ENCODE measurements around the gene ZBTB20.

The ZBTB20 gene

DNA sequence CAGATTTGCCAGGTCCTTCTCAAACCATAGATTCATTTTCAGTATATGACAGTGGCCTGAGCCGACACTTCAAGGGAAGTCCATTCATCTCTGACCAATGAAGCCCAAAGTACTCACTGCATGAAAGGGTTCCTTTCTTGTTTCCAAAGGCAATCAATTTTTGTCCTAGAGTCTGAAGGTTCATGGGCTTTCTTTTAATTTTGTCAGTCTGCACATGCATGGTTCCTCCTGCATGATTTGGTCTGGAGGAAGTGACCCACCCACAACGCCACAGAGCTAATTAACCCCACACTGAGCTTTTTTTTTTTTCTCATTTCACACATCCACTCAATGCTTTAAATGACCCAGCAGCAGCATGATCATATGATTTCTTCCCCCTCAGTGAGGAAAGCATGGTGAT lies 636.9 kb downstream of the ZBTB20 start:
- no peak overlapping the region for H3K27ac ChIP-seq (ENCODE audit: insufficient read depth, low read depth, low read length, poor library complexity, severe bottlenecking)
- H3K4me1 ChIP-seq (ENCODE audit: control insufficient read depth, insufficient read depth, low read length): no peaks in the 10 kb centered on the region
- H3K4me3 ChIP-seq (ENCODE audit: insufficient read depth, low read depth, low read length): no peak overlapping the region
- H3K9me3 ChIP-seq (ENCODE audit: control insufficient read depth, low read length): no peaks in the 10 kb centered on the region
- H3K27me3 ChIP-seq (ENCODE audit: control insufficient read depth, insufficient read depth, low read length, poor library complexity, severe bottlenecking): no peaks in the 10 kb centered on the region
- H3K36me3 ChIP-seq (ENCODE audit: control insufficient read depth, insufficient read depth, low read length): no peaks in the 10 kb centered on the region
- WGBS, 2 experiments: 81 to 87% methylated on average over 2 of the region's 2 CpGs

DNA sequence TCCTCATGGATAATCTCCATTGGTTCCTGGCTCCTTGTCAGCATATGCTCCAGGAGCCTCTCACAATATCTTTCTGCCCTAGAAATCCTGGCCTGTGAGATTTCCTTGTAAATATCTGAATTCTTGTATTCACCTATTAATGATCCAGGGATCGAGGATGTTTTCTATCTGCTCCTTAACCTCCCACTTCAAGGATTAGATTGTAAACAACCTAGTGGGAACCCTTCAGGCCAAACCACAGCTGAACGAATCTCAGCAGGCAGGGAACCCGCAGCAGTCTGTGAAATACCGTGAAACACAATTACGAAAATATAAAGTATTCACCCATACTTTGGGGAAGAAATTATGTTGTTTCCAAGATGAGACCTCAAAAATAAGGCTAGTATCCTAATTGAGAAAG lies 637.3 kb downstream of the ZBTB20 start:
- H3K27ac ChIP-seq (ENCODE audit: insufficient read depth, low read depth, low read length, poor library complexity, severe bottlenecking): no peak overlapping the region
- H3K9me3 ChIP-seq (ENCODE audit: control insufficient read depth, low read length): no peaks in the 10 kb centered on the region
- H3K4me1 ChIP-seq (ENCODE audit: control insufficient read depth, insufficient read depth, low read length): no peaks in the 10 kb centered on the region
- no peaks in the 10 kb centered on the region for H3K36me3 ChIP-seq (ENCODE audit: control insufficient read depth, insufficient read depth, low read length)
- H3K27me3 ChIP-seq (ENCODE audit: control insufficient read depth, insufficient read depth, low read length, poor library complexity, severe bottlenecking): no peaks in the 10 kb centered on the region
- no peak overlapping the region for H3K4me3 ChIP-seq (ENCODE audit: insufficient read depth, low read depth, low read length)
- 96 to 97% methylated on average over 5 of the region's 5 CpGs for WGBS, 2 experiments

DNA sequence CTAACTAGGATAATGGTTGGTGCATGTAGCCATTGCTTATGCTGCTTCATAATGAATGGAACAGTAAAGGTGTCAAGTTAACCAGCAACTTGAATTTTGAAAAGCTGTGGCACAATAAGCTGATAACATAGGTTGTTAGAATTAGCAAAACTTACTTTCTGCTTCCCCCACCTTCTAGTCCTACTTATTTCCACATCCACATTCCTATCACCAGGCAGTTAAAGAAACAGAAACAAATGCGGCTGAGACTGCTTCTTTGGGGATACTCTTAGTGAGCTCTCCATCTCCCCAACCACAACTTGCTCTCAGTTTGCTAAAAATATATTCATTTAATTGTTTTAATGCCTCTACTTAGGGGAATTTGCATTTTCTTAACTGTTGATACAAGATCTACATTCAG lies 638.1 kb downstream of the ZBTB20 start:
- Histone ChIP-seq H3K27ac (ENCODE audit: insufficient read depth, low read depth, low read length, poor library complexity, severe bottlenecking) (no peak overlapping the region), H3K36me3 (ENCODE audit: control insufficient read depth, insufficient read depth, low read length) (no peaks in the 10 kb centered on the region), H3K4me3 (ENCODE audit: insufficient read depth, low read depth, low read length) (no peak overlapping the region), H3K27me3 (ENCODE audit: control insufficient read depth, insufficient read depth, low read length, poor library complexity, severe bottlenecking) (no peaks in the 10 kb centered on the region), H3K4me1 (ENCODE audit: control insufficient read depth, insufficient read depth, low read length) (no peaks in the 10 kb centered on the region), H3K9me3 (ENCODE audit: control insufficient read depth, low read length) (no peaks in the 10 kb centered on the region)
- WGBS, 2 experiments: 83 to 91% methylated on average over 1 of the region's 1 CpG

DNA sequence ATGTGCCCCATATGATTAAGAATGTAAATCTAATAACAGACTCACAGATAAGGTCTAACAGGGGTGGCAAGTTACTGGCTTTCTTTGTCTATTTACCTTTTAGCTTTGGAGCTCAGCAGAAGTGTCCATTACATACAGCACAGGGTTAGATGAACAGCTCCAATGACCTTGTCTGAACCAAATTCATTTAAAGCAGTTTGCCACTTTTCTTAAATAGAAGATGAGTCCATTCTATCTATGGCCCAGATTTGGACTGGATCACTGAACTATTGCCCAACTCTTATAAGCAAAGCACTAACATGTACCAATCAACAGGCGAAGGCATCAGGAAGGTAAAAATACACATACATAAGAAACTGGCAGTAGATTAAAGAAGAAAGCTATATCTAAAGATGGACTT lies 638.9 kb downstream of the ZBTB20 start:
- Histone ChIP-seq H3K4me1 (ENCODE audit: control insufficient read depth, insufficient read depth, low read length) (no peaks in the 10 kb centered on the region), H3K27me3 (ENCODE audit: control insufficient read depth, insufficient read depth, low read length, poor library complexity, severe bottlenecking) (no peaks in the 10 kb centered on the region), H3K4me3 (ENCODE audit: insufficient read depth, low read depth, low read length) (no peak overlapping the region), H3K9me3 (ENCODE audit: control insufficient read depth, low read length) (no peaks in the 10 kb centered on the region), H3K27ac (ENCODE audit: insufficient read depth, low read depth, low read length, poor library complexity, severe bottlenecking) (no peak overlapping the region), H3K36me3 (ENCODE audit: control insufficient read depth, insufficient read depth, low read length) (no peaks in the 10 kb centered on the region)
- WGBS, 2 experiments: 83 to 100% methylated on average over 1 of the region's 1 CpG

- no peaks in the 10 kb centered on the region for H3K4me1 ChIP-seq (ENCODE audit: control insufficient read depth, insufficient read depth, low read length)
- no peak overlapping the region for H3K4me3 ChIP-seq (ENCODE audit: insufficient read depth, low read depth, low read length)
- no peak overlapping the region for H3K27ac ChIP-seq (ENCODE audit: insufficient read depth, low read depth, low read length, poor library complexity, severe bottlenecking)
- 93 to 97% methylated on average over 6 of the region's 6 CpGs for WGBS, 2 experiments
- no peaks in the 10 kb centered on the region for H3K36me3 ChIP-seq (ENCODE audit: control insufficient read depth, insufficient read depth, low read length)
- H3K9me3 ChIP-seq (ENCODE audit: control insufficient read depth, low read length): no peaks in the 10 kb centered on the region
- H3K27me3 ChIP-seq (ENCODE audit: control insufficient read depth, insufficient read depth, low read length, poor library complexity, severe bottlenecking): no peaks in the 10 kb centered on the region
These were observed 640.3 kb downstream of the ZBTB20 start for GRCh38 chr3:114506591-114507300.

- Histone ChIP-seq H3K4me3 (ENCODE audit: insufficient read depth, low read depth, low read length) (no peak overlapping the region), H3K36me3 (ENCODE audit: control insufficient read depth, insufficient read depth, low read length) (no peaks in the 10 kb centered on the region), H3K4me1 (ENCODE audit: control insufficient read depth, insufficient read depth, low read length) (no peaks in the 10 kb centered on the region), H3K27me3 (ENCODE audit: control insufficient read depth, insufficient read depth, low read length, poor library complexity, severe bottlenecking) (no peaks in the 10 kb centered on the region), H3K9me3 (ENCODE audit: control insufficient read depth, low read length) (no peaks in the 10 kb centered on the region), H3K27ac (ENCODE audit: insufficient read depth, low read depth, low read length, poor library complexity, severe bottlenecking) (no peak overlapping the region)
- 89 to 91% methylated on average over 4 of the region's 4 CpGs for WGBS, 2 experiments
These were observed 642.0 kb downstream of the ZBTB20 start for GRCh38 chr3:114504941-114505628.

DNA sequence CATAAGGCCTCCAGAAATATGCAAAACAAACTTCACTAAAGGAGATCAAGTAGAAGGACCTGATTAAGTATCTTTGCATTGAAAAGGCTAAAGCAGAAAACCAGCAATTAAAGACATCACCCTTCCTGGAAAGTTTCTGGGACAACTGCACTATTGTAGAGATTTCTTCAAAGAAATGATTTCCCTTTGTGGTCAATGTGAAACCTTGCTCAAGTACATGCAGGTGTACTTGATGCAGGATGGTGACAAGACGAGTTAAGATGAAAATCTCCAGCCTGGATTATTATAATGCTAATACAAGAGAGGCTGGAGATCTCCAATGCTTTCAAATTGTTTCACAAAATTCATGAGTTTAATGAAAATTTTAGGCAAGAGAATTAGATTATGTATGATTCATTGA lies 644.9 kb downstream of the ZBTB20 start:
- no peaks in the 10 kb centered on the region for H3K9me3 ChIP-seq (ENCODE audit: control insufficient read depth, low read length)
- no peak overlapping the region for H3K27ac ChIP-seq (ENCODE audit: insufficient read depth, low read depth, low read length, poor library complexity, severe bottlenecking)
- no peaks in the 10 kb centered on the region for H3K36me3 ChIP-seq (ENCODE audit: control insufficient read depth, insufficient read depth, low read length)
- no peaks in the 10 kb centered on the region for H3K27me3 ChIP-seq (ENCODE audit: control insufficient read depth, insufficient read depth, low read length, poor library complexity, severe bottlenecking)
- no peak overlapping the region for H3K4me3 ChIP-seq (ENCODE audit: insufficient read depth, low read depth, low read length)
- WGBS, 2 experiments: 69 to 100% methylated on average over 1 of the region's 1 CpG
- no peaks in the 10 kb centered on the region for H3K4me1 ChIP-seq (ENCODE audit: control insufficient read depth, insufficient read depth, low read length)

- no peak overlapping the region for H3K4me3 ChIP-seq (ENCODE audit: insufficient read depth, low read depth, low read length)
- H3K4me1 ChIP-seq (ENCODE audit: control insufficient read depth, insufficient read depth, low read length): no peaks in the 10 kb centered on the region
- H3K9me3 ChIP-seq (ENCODE audit: control insufficient read depth, low read length): no peaks in the 10 kb centered on the region
- H3K27ac ChIP-seq (ENCODE audit: insufficient read depth, low read depth, low read length, poor library complexity, severe bottlenecking): no peak overlapping the region
- no peaks in the 10 kb centered on the region for H3K36me3 ChIP-seq (ENCODE audit: control insufficient read depth, insufficient read depth, low read length)
- no peaks in the 10 kb centered on the region for H3K27me3 ChIP-seq (ENCODE audit: control insufficient read depth, insufficient read depth, low read length, poor library complexity, severe bottlenecking)
- WGBS, 2 experiments: 86 to 94% methylated on average over 2 of the region's 2 CpGs
These were observed 647.1 kb downstream of the ZBTB20 start for GRCh38 chr3:114499976-114500375.

GRCh38 chr3:114498539-114499370 lies 648.3 kb downstream of the ZBTB20 start:
- H3K4me3 ChIP-seq (ENCODE audit: insufficient read depth, low read depth, low read length): no peak overlapping the region
- H3K27ac ChIP-seq (ENCODE audit: insufficient read depth, low read depth, low read length, poor library complexity, severe bottlenecking): no peak overlapping the region
- no peaks in the 10 kb centered on the region for H3K9me3 ChIP-seq (ENCODE audit: control insufficient read depth, low read length)
- no peaks in the 10 kb centered on the region for H3K27me3 ChIP-seq (ENCODE audit: control insufficient read depth, insufficient read depth, low read length, poor library complexity, severe bottlenecking)
- no peaks in the 10 kb centered on the region for H3K4me1 ChIP-seq (ENCODE audit: control insufficient read depth, insufficient read depth, low read length)
- no peaks in the 10 kb centered on the region for H3K36me3 ChIP-seq (ENCODE audit: control insufficient read depth, insufficient read depth, low read length)
- 91 to 93% methylated on average over 8 of the region's 8 CpGs for WGBS, 2 experiments

- H3K9me3 ChIP-seq (ENCODE audit: control insufficient read depth, low read length): no peaks in the 10 kb centered on the region
- no peak overlapping the region for H3K27ac ChIP-seq (ENCODE audit: insufficient read depth, low read depth, low read length, poor library complexity, severe bottlenecking)
- H3K27me3 ChIP-seq (ENCODE audit: control insufficient read depth, insufficient read depth, low read length, poor library complexity, severe bottlenecking): no peaks in the 10 kb centered on the region
- 91% methylated on average over 2 of the region's 2 CpGs; no CpG with 5 or more reads in 1 of the 2 experiments for WGBS, 2 experiments
- H3K4me3 ChIP-seq (ENCODE audit: insufficient read depth, low read depth, low read length): no peak overlapping the region
- H3K4me1 ChIP-seq (ENCODE audit: control insufficient read depth, insufficient read depth, low read length): no peaks in the 10 kb centered on the region
- no peaks in the 10 kb centered on the region for H3K36me3 ChIP-seq (ENCODE audit: control insufficient read depth, insufficient read depth, low read length)
These were observed 650.2 kb downstream of the ZBTB20 start for GRCh38 chr3:114496874-114497273.
